Measurements from ENCODE around the gene NECTIN2. TPM values are rescaled to one million over a fixed set of nuclear protein-coding genes. Genes with fewer than 3 reads are reported as not detected.

The NECTIN2 gene
- total and polyA plus RNA-seq, 8 donors, result 1.8 to 160 (median 73.8) TPM

DNA sequence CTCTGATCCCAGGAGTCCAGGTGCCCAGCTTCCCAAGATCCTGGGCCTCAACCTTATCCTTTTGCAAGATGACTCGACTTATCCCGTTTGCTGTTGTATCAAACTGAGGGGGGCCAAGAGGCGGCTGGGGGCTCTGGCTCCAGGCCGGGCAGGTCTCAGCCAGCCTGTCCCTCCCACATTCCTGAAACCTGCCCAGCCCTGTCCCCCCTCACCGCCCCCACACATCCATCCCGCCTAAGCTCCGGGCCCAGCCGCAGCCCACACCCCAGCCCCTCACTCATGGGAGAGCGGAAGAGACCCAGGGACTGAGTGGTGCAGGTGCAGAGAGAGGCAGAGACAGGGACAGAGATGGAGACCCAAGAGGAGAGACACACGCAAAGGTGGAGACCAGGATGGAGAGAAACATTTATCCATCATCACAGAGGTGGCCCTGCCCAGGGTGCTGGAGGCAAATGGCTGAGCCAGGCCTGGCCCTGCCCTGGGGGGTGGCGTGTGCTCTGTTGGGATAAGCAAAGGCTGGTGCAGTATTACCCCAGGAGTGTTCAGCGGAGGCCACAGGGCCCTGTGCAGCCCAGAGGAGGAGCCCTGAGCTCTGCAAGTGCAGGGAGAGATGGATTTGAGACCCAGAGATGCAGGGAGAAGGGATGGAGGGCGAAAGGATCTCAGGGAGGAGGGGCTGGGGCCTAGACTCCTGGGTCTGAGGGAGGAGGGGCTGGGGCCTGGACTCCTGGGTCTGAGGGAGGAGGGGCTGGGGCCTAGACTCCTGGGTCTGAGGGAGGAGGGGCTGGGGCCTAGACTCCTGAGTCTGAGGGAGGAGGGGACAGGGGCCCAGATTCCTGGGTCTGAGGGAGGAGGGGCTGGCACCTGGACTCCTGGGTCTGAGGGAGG lies 35.6 kb upstream of the NECTIN2 start:
- peak overlapping the region; percentile 55 to 66 (median 57) for H3K4me3 ChIP-seq
- peaks cover 24 to 44% (median 33%) of the 10 kb centered on the region in 4 donors for H3K4me1 ChIP-seq
- DNase-seq, result no peak
- peaks cover 0 to 10% (median 0%) of the 10 kb centered on the region in 3 donors for H3K27me3 ChIP-seq
- 62 to 76% (median 71%) methylated on average over 13 of the region's 13 CpGs for WGBS, 5 donors
- intact Hi-C loops (cut with DNase I; ENCODE audit: low total_unique reads), result no loop called here
- peak overlapping the region in 1 of 5 donors; percentile 81 for H3K27ac ChIP-seq
- H3K9me3 ChIP-seq, result no peaks in the 10 kb centered on the region
- TF ChIP-seq POLR2AphosphoS5 (IDR thresholded peaks at IDR 0.05), result no peak
- TF ChIP-seq, protein P1, sequence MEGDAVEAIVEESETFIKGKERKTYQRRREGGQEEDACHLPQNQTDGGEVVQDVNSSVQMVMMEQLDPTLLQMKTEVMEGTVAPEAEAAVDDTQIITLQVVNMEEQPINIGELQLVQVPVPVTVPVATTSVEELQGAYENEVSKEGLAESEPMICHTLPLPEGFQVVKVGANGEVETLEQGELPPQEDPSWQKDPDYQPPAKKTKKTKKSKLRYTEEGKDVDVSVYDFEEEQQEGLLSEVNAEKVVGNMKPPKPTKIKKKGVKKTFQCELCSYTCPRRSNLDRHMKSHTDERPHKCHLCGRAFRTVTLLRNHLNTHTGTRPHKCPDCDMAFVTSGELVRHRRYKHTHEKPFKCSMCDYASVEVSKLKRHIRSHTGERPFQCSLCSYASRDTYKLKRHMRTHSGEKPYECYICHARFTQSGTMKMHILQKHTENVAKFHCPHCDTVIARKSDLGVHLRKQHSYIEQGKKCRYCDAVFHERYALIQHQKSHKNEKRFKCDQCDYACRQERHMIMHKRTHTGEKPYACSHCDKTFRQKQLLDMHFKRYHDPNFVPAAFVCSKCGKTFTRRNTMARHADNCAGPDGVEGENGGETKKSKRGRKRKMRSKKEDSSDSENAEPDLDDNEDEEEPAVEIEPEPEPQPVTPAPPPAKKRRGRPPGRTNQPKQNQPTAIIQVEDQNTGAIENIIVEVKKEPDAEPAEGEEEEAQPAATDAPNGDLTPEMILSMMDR (IDR thresholded peaks at IDR 0.05), result no peak
- no peak for TF ChIP-seq POLR2A (IDR thresholded peaks at IDR 0.05)
- no peak for TF ChIP-seq EP300 (IDR thresholded peaks at IDR 0.05)
- peaks cover 0 to 29% (median 24%) of the 10 kb centered on the region in 4 donors for H3K36me3 ChIP-seq

DNA sequence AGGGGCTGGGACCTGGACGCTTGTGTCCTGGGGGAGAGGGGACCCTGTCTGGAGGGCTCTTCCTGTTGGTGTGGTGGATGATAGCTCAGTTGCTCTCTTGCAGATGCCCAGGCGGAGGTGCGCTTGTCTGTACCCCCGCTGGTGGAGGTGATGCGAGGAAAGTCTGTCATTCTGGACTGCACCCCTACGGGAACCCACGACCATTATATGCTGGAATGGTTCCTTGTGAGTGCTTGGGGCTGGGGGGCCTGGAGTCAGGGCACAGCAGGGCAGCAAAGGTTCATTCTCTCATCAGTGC lies 35.0 kb upstream of the NECTIN2 start:
- H3K27ac ChIP-seq, result no peak overlapping the region
- peaks cover 0 to 10% (median 0%) of the 10 kb centered on the region in 3 donors for H3K27me3 ChIP-seq
- intact Hi-C loops (cut with DNase I; ENCODE audit: low total_unique reads), result no loop called here
- DNase-seq, result no peak
- TF ChIP-seq, protein P1 (IDR thresholded peaks at IDR 0.05), result no peak
- no peak for TF ChIP-seq POLR2AphosphoS5 (IDR thresholded peaks at IDR 0.05)
- no peak for TF ChIP-seq EP300 (IDR thresholded peaks at IDR 0.05)
- TF ChIP-seq POLR2A (IDR thresholded peaks at IDR 0.05), result no peak
- H3K36me3 ChIP-seq, result peaks cover 0 to 35% (median 24%) of the 10 kb centered on the region in 4 donors
- no peaks in the 10 kb centered on the region for H3K9me3 ChIP-seq
- H3K4me3 ChIP-seq, result no peak overlapping the region
- 80 to 94% (median 92%) methylated on average over 3 to 7 of the region's 7 CpGs for WGBS, 5 donors
- H3K4me1 ChIP-seq, result peaks cover 24 to 44% (median 33%) of the 10 kb centered on the region in 4 donors

DNA sequence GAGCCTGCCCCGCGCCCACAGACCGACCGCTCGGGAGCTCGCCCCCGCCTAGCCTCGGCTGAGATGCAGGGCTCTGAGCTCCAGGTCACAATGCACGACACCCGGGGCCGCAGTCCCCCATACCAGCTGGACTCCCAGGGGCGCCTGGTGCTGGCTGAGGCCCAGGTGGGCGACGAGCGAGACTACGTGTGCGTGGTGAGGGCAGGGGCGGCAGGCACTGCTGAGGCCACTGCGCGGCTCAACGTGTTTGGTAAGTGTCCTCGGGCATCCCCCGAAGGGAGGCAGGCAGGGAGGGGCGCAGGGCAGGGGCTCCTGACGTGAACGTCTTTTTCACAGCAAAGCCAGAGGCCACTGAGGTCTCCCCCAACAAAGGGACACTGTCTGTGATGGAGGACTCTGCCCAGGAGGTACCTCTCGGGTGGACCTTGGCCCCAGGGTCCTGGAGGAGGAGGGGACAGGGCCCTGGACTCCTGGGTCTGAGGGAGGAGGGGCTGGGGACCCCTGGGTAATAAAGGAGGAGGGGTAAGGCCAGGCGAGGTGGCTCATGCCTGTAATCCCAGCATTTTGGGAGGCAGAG lies 33.9 kb upstream of the NECTIN2 start:
- 85 to 93% (median 88%) methylated on average over 23 to 28 of the region's 28 CpGs for WGBS, 5 donors
- DNase-seq, result no peak
- intact Hi-C loops (cut with DNase I; ENCODE audit: low total_unique reads), result no loop called here
- peaks cover 0 to 36% (median 24%) of the 10 kb centered on the region in 4 donors for H3K36me3 ChIP-seq
- H3K4me1 ChIP-seq, result peaks cover 21 to 39% (median 31%) of the 10 kb centered on the region in 4 donors
- H3K27ac ChIP-seq, result no peak overlapping the region
- no peaks in the 10 kb centered on the region for H3K9me3 ChIP-seq
- no peak overlapping the region for H3K4me3 ChIP-seq
- TF ChIP-seq POLR2AphosphoS5 (IDR thresholded peaks at IDR 0.05) (no peak), EP300 (IDR thresholded peaks at IDR 0.05) (no peak), POLR2A (IDR thresholded peaks at IDR 0.05) (no peak)
- TF ChIP-seq, protein P1 (IDR thresholded peaks at IDR 0.05), result no peak
- H3K27me3 ChIP-seq, result peaks cover 0 to 10% (median 0%) of the 10 kb centered on the region in 3 donors

DNA sequence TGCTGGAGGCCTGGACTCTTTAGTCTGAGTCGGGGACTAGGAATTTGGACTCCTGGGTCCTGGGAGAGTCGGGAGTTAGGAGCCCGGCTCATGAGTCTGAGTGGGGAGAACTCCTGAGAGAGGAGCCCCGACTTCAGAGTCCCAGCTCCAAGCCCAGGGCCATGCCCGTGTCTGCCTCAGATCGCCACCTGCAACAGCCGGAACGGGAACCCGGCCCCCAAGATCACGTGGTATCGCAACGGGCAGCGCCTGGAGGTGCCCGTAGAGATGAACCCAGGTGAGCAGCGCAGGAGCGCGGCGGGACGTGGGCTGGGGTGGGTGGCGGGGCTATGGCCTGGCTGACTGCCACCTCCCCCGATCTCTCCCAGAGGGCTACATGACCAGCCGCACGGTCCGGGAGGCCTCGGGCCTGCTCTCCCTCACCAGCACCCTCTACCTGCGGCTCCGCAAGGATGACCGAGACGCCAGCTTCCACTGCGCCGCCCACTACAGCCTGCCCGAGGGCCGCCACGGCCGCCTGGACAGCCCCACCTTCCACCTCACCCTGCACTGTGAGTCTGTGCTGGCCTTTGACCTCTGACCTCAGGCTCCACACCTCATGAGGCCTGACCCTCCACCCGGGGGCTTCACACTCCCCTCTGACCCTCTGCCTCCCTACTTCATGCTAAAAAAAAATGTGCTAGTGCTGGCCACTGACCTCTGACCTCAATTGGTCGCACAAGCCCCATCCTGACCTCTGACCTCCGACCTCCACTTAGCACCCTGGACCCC lies 32.8 kb upstream of the NECTIN2 start:
- peaks cover 0 to 10% (median 0%) of the 10 kb centered on the region in 3 donors for H3K27me3 ChIP-seq
- no peak overlapping the region for H3K27ac ChIP-seq
- peaks cover 0 to 36% (median 24%) of the 10 kb centered on the region in 4 donors for H3K36me3 ChIP-seq
- intact Hi-C loops (cut with DNase I; ENCODE audit: low total_unique reads), result no loop called here
- WGBS, 5 donors, result 85 to 91% (median 87%) methylated on average over 17 to 38 of the region's 38 CpGs
- H3K4me1 ChIP-seq, result peaks cover 11 to 29% (median 22%) of the 10 kb centered on the region in 4 donors
- H3K9me3 ChIP-seq, result no peaks in the 10 kb centered on the region
- no peak for DNase-seq
- H3K4me3 ChIP-seq, result no peak overlapping the region
- TF ChIP-seq POLR2AphosphoS5 (IDR thresholded peaks at IDR 0.05) (no peak), EP300 (IDR thresholded peaks at IDR 0.05) (no peak), POLR2A (IDR thresholded peaks at IDR 0.05) (no peak)
- TF ChIP-seq, protein P1 (IDR thresholded peaks at IDR 0.05), result no peak

All from stomach (tissue), 9 donors.